ENCODE results near the gene CHMP4A.

CHMP4A gene

DNA sequence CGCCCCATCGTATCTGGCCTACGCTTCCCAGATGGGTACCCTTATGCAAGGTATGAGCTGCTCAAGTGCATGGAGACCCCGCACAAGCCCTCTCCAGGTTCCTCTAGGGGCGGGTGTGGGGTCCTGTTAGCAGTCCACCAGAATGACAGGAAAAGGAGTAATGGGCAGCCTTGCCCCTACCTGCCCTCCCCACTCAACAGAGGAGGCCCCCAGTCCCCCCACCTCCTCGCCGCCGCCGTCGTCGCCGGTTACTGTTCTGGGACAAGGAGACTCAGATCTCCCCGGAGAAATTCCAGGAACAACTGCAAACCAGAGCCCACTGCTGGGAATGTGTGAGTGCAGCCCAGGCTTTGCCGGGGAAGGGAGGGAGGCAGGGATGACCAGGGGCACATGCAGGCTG is 35.4 kb downstream of the CHMP4A start:
- TF ChIP-seq, protein P1, sequence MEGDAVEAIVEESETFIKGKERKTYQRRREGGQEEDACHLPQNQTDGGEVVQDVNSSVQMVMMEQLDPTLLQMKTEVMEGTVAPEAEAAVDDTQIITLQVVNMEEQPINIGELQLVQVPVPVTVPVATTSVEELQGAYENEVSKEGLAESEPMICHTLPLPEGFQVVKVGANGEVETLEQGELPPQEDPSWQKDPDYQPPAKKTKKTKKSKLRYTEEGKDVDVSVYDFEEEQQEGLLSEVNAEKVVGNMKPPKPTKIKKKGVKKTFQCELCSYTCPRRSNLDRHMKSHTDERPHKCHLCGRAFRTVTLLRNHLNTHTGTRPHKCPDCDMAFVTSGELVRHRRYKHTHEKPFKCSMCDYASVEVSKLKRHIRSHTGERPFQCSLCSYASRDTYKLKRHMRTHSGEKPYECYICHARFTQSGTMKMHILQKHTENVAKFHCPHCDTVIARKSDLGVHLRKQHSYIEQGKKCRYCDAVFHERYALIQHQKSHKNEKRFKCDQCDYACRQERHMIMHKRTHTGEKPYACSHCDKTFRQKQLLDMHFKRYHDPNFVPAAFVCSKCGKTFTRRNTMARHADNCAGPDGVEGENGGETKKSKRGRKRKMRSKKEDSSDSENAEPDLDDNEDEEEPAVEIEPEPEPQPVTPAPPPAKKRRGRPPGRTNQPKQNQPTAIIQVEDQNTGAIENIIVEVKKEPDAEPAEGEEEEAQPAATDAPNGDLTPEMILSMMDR (IDR thresholded peaks at IDR 0.05; ENCODE audit: control extremely low read depth, extremely low read depth, low read depth, missing control alignments): no peak
- DNase-seq (ENCODE audit: extremely low spot score): no peak
- ChIA-PET POLR2A (interaction anchor here (3.6 kb wide), 1 partner anchor 16 kb away, joined by 13 read pairs; the partner anchor contains the start of gene IRF9), CTCF (interaction anchor here (1.0 to 1.8 kb wide), 3 partner anchors 9 to 17 kb away, joined by 3 to 10 read pairs (median 5); partner anchors contain the start of gene IRF9)

DNA sequence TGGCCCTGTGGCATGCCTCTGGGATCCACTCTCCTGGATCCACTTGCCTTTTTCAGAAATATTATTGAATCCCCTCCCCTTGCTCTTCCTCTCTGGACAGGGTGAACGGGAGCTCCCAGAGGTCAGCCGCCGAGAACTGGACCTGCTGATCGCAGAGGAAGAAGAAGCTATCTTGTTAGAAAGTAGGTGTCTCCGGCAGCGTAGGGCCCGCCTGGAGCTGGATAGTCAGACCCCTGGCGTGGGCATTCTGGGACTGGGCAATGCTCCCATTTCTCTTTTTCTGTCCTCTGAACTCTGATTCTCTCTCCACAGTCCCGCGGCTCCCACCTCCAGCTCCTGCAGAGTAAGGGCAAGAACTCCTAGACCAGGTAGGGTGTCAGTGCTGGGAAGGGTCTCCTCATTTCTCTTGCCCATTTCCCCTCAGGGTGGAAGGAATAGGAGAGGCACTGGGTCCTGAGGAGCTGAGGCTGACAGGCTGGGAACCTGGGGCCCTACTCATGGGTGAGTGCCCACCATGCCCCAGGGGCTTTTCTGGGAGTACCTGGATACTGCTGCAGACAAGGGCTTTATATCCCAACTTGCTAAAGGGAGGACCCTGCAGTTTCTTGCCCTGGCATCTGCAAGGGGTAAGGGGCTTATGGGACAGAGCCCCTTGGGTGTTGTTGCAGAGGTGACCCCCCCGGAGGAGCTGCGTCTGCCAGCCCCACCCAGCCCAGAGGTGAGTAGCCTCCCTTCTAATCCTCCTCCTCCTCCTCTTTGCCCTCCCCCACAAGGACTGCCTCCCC is 36.1 kb downstream of the CHMP4A start:
- CTCF ChIA-PET: interaction anchor here (0.9 to 1.8 kb wide), 4 partner anchors 8 to 36 kb away, joined by 3 to 10 read pairs (median 4); partner anchors contain the start of genes EMC9 and IRF9
- no peak for DNase-seq (ENCODE audit: extremely low spot score)
- TF ChIP-seq, protein P1 (IDR thresholded peaks at IDR 0.05; ENCODE audit: control extremely low read depth, extremely low read depth, low read depth, missing control alignments): no peak
- POLR2A ChIA-PET: interaction anchor here (0.5 kb wide), 1 partner anchor 15 kb away, joined by 3 read pairs; no protein-coding TSS in a partner anchor

DNA sequence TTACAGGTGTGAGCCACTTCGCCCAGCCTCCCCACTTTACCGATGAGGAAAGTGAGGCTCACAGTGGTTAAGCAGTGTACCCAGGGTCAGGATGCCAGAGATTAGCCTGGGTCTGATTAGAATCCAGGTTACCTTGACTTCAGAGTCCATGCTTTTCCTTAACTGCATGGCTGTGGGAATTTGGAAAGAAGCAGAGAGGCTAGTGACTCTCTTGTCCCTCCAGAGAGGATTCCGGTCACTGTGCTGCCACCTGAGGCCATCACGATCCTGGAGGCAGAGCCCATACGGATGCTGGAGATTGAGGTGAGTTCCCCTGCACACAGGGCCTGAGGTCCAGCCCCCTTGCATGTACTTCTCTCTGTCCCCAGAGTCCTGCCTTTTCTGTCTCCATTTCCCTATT is 36.7 kb downstream of the CHMP4A start:
- no peak for DNase-seq (ENCODE audit: extremely low spot score)
- ChIA-PET CTCF (interaction anchor here (0.9 to 1.8 kb wide), 2 partner anchors 15 to 35 kb away, joined by 3 to 10 read pairs; partner anchors contain the start of genes EMC9 and IRF9), POLR2A (no interaction called here)
- TF ChIP-seq, protein P1 (IDR thresholded peaks at IDR 0.05; ENCODE audit: control extremely low read depth, extremely low read depth, low read depth, missing control alignments): no peak

DNA sequence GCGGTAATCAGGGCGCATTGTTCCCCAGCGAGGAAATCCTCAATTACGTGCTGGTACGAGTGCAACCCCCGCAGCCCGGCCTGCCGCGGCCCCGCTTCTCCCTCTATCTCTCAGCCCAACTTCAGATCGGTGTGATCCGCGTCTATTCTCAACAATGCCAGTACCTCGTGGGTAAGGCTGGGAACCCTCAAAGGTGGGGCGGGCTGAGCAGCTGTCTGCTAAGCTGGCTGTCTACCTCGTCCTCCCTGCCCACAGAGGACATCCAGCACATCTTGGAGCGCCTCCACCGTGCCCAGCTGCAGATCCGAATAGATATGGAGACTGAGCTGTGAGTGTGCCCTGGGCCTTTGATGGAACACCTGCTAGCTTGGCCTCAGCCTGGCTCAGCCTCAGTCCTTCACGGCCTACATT is 40.4 kb downstream of the CHMP4A start:
- TF ChIP-seq, protein P1 (IDR thresholded peaks at IDR 0.05; ENCODE audit: control extremely low read depth, extremely low read depth, low read depth, missing control alignments): no peak
- ChIA-PET POLR2A (interaction anchor here (0.9 to 1.4 kb wide), 4 partner anchors 10 to 37 kb away, joined by 3 to 4 read pairs (median 3); partner anchors contain the start of genes IRF9 and PSME1), CTCF (interaction anchor here (1.1 to 5.4 kb wide), 4 partner anchors 12 to 125 kb away, joined by 3 to 38 read pairs (median 4); partner anchors contain the start of genes IRF9 and PSME2)
- no peak for DNase-seq (ENCODE audit: extremely low spot score)

DNA sequence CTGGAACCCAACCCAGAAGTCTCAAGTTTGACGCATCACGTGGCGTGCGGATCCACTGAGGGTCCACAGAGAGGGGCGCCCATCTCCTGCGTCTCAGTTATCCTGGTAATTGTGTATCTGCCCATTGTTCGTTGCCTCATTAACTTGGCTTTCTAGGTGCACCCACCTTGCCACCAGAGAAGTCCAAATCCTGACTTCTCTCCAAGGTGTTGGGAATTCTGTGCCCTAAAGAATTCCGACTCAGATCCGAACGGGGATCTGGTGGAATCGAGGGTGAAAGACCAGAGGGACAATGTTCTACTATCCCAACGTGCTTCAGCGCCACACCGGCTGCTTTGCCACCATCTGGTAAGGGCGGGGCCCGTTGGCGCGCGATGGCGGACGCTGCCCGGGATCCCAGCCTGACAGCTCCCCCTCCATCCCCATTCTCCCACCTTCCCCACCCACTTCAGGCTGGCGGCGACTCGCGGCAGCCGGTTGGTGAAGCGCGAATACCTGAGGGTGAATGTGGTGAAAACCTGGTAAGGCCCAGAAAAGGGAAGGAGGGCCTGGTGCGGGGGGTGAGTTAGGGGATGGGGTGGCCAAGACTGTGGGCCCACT is 40.9 kb downstream of the CHMP4A start:
- DNase-seq (ENCODE audit: extremely low spot score): no peak
- CTCF ChIA-PET: interaction anchor here (1.1 to 5.4 kb wide), 4 partner anchors 11 to 81 kb away, joined by 3 to 38 read pairs (median 4); partner anchors contain the start of genes IRF9, PSME2 and TINF2
- POLR2A ChIA-PET: interaction anchor here (1.1 to 1.4 kb wide), 3 partner anchors 11 to 36 kb away, joined by 3 to 4 read pairs (median 3); partner anchors contain the start of genes IRF9 and PSME1
- TF ChIP-seq, protein P1 (IDR thresholded peaks at IDR 0.05; ENCODE audit: control extremely low read depth, extremely low read depth, low read depth, missing control alignments): no peak
